Adipocyte (in vitro differentiated cells): Measurements from ENCODE around the gene WDR64.
"Not testable (repeated sequence)": the region's sequence is repeated elsewhere in the genome, so short reads cannot be mapped to it uniquely, and the experiment has no call there.

Experiments
- DNase-seq: peaks from one replicate; pipeline ENCODE4 v3.0.0-alpha.2; 2015; ENCODE audit warnings: low read depth
- H3K27me3 ChIP-seq: replicated peaks from 2 replicates; pipeline ENCODE4 v1.7.0; 2013; ENCODE audit warnings: mild to moderate bottlenecking, low read length, moderate library complexity; ENCODE audit not compliant: control insufficient read depth, insufficient read depth
- H3K36me3 ChIP-seq: 2 replicates; pipeline ENCODE4 v1.7.0; 2013; ENCODE audit warnings: low read length, mild to moderate bottlenecking, moderate library complexity; ENCODE audit not compliant: control insufficient read depth, insufficient read depth, severe bottlenecking
- H3K4me1 ChIP-seq: 2 replicates; pipeline ENCODE4 v1.7.0; 2013; ENCODE audit warnings: mild to moderate bottlenecking, low read length, moderate library complexity; ENCODE audit not compliant: control insufficient read depth, insufficient read depth
- H3K4me3 ChIP-seq: 2 replicates; pipeline ENCODE4 v1.7.0; 2013; ENCODE audit warnings: mild to moderate bottlenecking, low read length, moderate library complexity
- H3K9ac ChIP-seq: 2 replicates; pipeline ENCODE4 v1.7.0; 2013; ENCODE audit warnings: mild to moderate bottlenecking, low read length, moderate library complexity
- H3K9me3 ChIP-seq: 2 replicates; pipeline ENCODE4 v1.7.0; 2013; ENCODE audit warnings: mild to moderate bottlenecking, low read length, moderate library complexity; ENCODE audit not compliant: control insufficient read depth

WDR64 gene

DNA sequence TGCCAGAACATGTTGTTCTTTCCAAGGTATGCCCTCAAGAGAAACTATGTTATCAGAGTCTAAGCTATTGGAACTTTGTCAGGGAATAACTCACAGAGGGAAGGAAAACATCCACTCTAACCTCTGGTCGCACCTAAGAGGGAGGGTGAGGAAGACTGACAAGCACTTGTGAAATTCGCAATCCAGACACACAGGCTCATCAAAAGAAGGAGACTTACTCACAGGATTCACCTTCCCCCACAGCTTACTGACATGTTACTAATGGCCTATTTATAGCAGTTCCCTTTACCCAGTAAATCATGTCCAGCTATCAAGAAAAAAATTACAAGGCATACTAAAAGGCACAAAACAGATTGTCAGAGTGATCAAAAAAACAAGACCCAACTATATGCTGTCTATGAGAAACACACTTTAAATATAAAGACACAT, 36.9 kb downstream of the WDR64 start:
- H3K9me3 ChIP-seq = peaks cover 19% of the 10 kb centered on the region
- H3K4me1 ChIP-seq = no peaks in the 10 kb centered on the region
- H3K4me3 ChIP-seq = no peak overlapping the region
- peak; percentile 9 for DNase-seq
- no peaks in the 10 kb centered on the region for H3K36me3 ChIP-seq
- H3K9ac ChIP-seq = no peak overlapping the region
- H3K27me3 ChIP-seq = no peaks in the 10 kb centered on the region

DNA sequence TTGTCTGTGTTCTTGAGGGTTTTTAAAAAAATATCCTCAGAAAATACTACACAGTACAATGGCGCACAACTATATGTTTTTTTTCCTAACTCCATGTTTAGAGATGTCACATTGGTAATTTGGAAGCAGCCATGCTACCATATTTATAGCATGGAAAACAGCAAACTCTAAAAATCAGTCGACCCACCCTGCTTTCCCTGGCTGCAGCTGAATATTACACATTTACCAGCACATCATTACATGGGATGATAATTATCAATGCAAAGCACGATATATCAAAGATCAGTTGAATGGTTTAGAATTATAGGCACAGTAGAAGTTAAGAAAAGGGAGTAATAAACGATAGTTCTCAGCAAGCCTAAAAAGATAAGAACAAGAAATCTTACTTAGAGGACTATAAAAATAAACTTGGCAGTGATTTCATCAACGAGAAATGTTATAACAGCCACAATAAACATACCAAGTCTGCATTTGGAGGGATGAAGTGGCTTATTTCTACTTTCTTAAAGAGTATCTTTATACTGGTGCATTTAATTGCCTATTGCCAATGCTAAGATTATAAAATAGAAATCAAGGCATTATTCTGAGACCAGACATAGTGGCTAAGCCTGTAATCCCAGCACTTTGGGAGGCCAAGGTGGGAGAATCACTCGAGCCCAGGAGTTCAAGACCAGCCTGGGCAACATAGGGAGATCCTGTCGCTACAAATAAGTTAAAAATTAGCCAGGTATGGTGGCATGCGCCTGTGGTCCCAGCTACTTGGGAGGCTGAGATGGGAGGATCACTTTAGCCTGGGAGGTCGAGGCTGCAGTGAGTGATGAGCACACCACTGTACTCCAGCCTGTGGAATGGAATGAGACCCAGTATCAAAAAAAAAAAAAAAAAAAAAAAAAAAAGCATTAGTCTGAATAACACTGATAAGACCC, 43.4 kb downstream of the WDR64 start:
- Histone ChIP-seq H3K4me3 (no peak overlapping the region), H3K4me1 (no peaks in the 10 kb centered on the region), H3K9me3 (peaks cover 5% of the 10 kb centered on the region), H3K27me3 (no peaks in the 10 kb centered on the region), H3K9ac (no peak overlapping the region), H3K36me3 (no peaks in the 10 kb centered on the region)
- DNase-seq = peak; percentile 73

DNA sequence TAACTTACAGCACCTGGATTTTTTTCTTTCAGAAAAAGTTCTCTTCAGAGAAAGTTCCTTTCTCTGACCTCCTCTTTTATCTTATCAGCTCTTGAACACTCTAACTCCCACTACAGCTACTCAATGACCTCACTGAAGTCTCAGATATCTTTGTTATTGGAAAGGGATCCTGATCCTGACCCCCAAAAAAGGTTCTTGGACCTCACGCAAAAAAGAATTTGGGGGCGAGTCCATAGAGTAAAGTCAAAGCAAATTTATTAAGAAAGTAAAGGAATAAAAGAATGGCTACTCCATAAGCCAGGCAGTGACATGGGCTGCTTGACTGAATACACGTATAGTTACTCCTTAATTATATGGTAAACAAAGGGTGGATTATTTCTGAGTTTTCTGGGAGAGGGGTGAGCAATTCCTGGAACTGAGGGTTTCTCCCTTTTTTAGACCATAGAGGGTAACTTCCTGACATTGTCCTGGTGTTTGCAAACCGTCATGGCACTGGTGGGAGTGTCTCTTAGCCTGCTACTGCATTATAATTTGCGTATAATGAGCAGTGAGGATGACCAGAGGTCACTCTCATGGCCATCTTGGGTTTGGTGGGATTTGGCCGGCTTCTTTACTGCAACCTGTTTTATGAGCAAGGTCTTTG, 44.2 kb downstream of the WDR64 start:
- Histone ChIP-seq H3K9me3 (no peaks in the 10 kb centered on the region), H3K36me3 (no peaks in the 10 kb centered on the region), H3K4me3 (no peak overlapping the region), H3K27me3 (no peaks in the 10 kb centered on the region), H3K9ac (no peak overlapping the region), H3K4me1 (peaks cover 3% of the 10 kb centered on the region)
- DNase-seq = no peak

DNA sequence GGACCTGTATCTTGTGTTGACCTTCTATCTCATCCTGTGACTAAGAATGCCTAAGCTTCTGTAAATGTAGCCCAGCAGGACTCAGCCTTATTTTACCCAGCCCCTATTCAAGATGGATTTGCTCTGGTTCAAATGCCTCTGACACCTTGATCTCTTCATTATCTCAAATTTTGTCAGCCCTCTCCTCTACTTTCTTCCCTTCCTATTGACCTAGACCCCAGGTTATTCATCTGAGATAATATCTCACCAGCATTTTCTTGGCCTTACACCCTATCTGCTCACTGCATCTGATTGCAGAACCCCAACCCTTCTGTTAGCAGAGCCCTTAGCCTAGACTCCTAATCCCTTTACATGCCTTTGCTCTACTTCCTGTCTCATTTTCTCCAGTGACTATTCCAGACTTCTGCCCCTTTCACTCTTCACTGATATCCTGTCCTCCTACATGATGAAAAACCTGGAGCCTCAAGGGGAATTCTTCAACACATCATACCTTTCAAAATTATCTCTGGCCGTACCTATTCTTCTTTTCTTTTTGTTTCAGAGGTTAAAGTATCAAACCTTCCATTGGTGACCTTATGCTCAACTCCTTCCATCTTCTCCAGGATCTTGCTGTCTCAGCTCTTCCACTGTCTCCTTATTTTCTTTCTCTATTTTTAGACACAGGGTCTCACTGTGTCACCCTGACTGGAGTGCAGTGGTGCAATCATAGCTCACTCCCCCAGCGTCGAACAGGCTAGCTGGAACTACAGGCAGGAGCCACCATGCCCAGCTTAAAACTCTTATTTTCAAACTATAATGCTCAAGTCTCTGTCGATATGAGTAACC, 44.9 kb downstream of the WDR64 start:
- no peaks in the 10 kb centered on the region for H3K36me3 ChIP-seq
- peaks cover 10% of the 10 kb centered on the region for H3K4me1 ChIP-seq
- no peak overlapping the region for H3K4me3 ChIP-seq
- no peaks in the 10 kb centered on the region for H3K9me3 ChIP-seq
- no peaks in the 10 kb centered on the region for H3K27me3 ChIP-seq
- DNase-seq = no peak
- H3K9ac ChIP-seq = no peak overlapping the region

DNA sequence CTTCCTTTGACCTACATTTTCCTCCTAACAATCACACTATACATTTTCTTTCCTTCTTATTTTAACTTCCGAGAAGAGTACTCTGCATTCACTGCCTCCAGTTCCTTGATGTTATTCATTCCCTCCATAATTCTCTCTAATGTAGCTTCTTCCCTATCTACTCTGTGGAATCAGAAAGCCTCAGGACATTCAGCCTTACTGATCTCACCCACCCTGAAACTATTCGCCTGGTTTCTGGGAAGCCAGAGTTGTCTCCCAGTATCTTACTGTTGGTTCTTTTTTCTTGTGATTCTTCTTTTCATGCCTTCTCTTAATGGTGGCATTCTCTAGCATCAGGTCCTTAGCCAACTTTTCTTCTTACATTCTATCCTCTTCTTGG, 45.5 kb downstream of the WDR64 start:
- H3K27me3 ChIP-seq = no peaks in the 10 kb centered on the region
- H3K4me3 ChIP-seq = no peak overlapping the region
- no peaks in the 10 kb centered on the region for H3K36me3 ChIP-seq
- H3K4me1 ChIP-seq = peaks cover 15% of the 10 kb centered on the region
- DNase-seq = no peak
- no peak overlapping the region for H3K9ac ChIP-seq
- no peaks in the 10 kb centered on the region for H3K9me3 ChIP-seq

DNA sequence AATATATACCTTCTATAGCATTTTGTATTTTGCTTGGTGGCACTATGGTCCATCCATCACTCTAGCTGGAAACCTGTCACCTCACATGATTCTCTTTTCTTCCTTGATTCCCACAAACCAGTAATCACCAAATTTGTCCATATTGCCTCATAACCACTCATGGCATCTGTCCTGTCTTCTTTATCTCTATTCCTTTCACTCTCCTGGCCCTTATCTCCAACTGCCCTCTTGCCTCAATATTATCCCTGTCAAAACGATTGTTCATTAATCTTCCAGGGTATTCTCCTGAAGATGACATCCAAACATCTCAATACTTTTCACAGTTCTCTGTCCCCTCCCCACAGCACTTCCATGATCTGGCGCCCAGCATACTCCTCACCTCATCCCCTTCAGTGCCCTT, 46.1 kb downstream of the WDR64 start:
- Histone ChIP-seq H3K9ac (no peak overlapping the region), H3K36me3 (no peaks in the 10 kb centered on the region), H3K4me1 (peaks cover 20% of the 10 kb centered on the region), H3K4me3 (no peak overlapping the region), H3K27me3 (no peaks in the 10 kb centered on the region), H3K9me3 (no peaks in the 10 kb centered on the region)
- DNase-seq = no peak

DNA sequence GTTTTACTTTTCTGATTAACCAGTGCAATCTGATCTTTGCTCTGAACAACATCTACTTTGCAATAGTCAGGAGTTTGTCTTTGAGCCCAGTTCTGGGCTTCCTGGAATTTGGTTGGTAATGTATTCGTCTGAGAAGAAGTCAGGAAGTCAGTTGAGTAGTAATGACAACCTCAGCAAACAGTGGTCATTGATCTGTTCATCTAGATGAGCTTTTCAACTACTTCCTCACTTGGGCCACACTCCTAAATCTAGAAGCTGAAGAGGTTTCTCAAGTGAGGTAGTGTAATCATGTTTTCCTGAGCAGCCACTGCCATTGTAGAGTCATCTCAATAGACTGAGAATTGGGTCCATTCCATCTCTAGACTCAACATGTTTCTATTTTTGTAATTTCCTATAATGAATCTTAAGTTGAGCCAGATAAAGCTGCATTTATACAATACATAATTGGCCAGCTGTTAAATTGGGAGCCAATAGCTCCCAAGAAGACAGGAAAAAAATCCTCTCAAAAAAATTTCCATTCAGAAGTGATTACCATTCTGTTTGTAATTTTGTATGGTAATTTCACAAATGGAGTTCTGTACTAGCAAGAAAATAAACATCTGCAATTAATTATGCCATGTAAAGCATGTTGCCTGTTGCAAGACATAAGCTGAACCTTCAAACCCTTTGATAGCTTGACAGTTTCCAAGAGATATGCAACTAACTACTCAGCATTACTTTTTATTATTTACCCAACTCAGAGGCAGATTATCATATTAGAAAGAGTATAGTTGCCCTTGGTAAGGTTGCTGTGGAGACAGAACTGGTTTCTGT, 49.6 kb downstream of the WDR64 start:
- no peaks in the 10 kb centered on the region for H3K9me3 ChIP-seq
- H3K4me1 ChIP-seq = peaks cover 27% of the 10 kb centered on the region
- peak; percentile 88 for DNase-seq
- H3K9ac ChIP-seq = no peak overlapping the region
- no peak overlapping the region for H3K4me3 ChIP-seq
- no peaks in the 10 kb centered on the region for H3K27me3 ChIP-seq
- no peaks in the 10 kb centered on the region for H3K36me3 ChIP-seq

DNA sequence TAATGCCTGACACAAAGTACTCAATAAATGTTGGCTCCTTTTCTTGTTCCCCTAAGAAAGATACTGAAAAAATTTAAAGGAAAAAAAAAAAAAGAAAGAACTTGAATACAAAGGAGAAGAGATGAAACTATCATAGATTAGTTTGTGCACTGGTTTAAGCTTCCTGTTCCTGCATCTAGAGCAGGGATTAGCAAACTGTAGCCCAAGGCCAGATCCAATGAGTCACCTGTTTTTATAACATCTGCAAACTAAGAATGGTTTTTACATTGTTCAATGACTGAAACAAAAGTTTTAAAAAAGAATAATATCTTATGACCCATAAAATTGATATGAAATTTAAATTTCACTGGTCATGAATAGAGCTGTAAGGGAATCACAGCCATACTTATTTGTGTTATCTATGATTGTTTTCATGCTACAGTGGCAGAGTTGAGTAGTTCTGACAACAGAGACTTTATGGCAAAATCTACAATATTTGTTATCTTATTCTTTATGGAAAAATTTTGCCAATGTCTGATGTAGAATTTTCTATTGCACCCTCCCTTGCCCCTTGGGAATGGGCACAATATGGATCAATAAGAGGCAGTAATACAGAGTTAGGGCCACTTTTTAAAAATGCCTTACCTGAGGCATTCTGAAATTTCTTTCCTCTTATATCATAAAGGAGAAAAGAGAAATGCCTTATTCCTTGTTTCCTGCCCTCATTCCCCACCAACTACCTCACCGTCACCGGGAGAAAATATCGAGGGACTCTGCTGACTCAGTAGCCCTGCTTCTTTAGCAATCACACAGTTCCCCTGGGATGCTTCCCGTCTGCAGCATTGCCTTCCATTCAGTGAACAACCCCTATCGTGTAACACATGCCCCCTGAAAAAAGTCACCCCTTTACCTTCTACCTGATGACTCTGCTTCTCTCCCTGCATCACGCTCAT, 50.6 kb downstream of the WDR64 start:
- H3K9me3 ChIP-seq = no peaks in the 10 kb centered on the region
- no peaks in the 10 kb centered on the region for H3K27me3 ChIP-seq
- H3K36me3 ChIP-seq = no peaks in the 10 kb centered on the region

DNA sequence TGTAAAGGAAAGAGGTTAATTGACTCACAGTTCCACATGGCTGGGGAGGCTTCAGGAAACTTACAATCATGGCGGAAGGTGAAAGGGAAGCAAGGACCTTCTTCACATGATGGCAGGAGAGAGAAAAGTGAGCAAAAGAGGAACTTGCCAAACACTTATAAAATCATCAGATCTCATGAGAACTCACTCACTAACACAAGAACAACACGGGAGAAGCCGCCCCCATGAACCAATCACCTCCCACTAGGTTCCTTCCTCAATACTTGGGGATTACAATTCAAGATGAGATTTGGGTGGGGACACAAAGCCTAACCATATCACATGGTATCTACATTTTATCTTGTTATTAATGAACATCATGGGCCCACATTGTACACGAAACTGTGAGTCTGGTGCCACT, 51.7 kb downstream of the WDR64 start:
- not testable (repeated sequence) for H3K4me3 ChIP-seq, H3K9ac ChIP-seq, H3K9me3 ChIP-seq, H3K27me3 ChIP-seq, DNase-seq, H3K36me3 ChIP-seq
- H3K4me1 ChIP-seq = peaks cover 40% of the 10 kb centered on the region

More for the DNA sequence above, 50.6 kb downstream of the WDR64 start:
- peak; percentile 77 for DNase-seq
- Histone ChIP-seq H3K4me1 (peaks cover 37% of the 10 kb centered on the region), H3K4me3 (no peak overlapping the region), H3K9ac (no peak overlapping the region)

DNA sequence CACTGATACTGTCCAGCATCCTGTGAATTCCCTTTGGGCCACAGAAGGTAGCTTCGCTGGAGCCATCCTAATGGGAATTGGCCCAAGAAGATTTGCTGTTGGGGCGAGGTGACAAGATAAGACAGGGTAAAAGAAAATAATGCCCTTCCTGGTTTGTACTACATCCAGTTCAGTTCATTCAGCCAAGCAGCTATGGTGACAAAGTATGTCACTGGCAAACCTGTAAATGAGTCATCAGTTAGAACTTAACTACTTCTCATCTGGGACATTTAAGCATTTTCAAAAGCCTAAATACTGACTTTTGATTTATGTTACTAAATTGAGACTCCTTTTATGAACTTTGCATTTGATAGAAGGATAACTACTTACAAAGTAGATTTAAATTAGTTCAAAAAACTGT, 54.2 kb downstream of the WDR64 start:
- Histone ChIP-seq H3K9me3 (no peaks in the 10 kb centered on the region), H3K9ac (no peak overlapping the region), H3K27me3 (no peaks in the 10 kb centered on the region), H3K4me1 (peaks cover 37% of the 10 kb centered on the region), H3K4me3 (no peak overlapping the region), H3K36me3 (no peaks in the 10 kb centered on the region)
- peak; percentile 16 for DNase-seq
